WTC11 (cell line): ENCODE results near the gene ANG. TPM values are rescaled to one million over a fixed set of nuclear protein-coding genes. Genes with fewer than 3 reads are reported as not detected.

Source experiments
- ATAC-seq: fragments of 200-7000 bp; cut with Tn5 transposase; 2 replicates; pipeline ENCODE4 v1.10.0; 2021; ENCODE audit warnings: mild to moderate bottlenecking, moderate library complexity
- CTCF ChIA-PET: fragments of 300-600 bp; sonication (Branson Sonifier 250); formaldehyde crosslinking; loops from one replicate; lab custom pipeline; 2021; ENCODE audit warnings: antibody characterized with exemption; lab: Charles Lee
- POLR2A ChIA-PET: fragments of 350-600 bp; sonication (Branson Sonifier 250); formaldehyde crosslinking; loops from one replicate; lab custom pipeline; 2021; ENCODE audit warnings: antibody characterized with exemption; lab: Charles Lee
- DNase-seq: peaks from one replicate; pipeline ENCODE4 v3.0.0; 2021; ENCODE audit warnings: low spot score
- H3K27ac Mint-ChIP-seq: 2 replicates; pipeline ENCODE4 v1.8.0; 2021; ENCODE audit warnings: mixed read lengths
- H3K27me3 Mint-ChIP-seq: 2 replicates; pipeline ENCODE4 v1.8.0; 2021; ENCODE audit warnings: low read depth, mild to moderate bottlenecking, moderate library complexity, mixed read lengths
- H3K36me3 Mint-ChIP-seq: 2 replicates; pipeline ENCODE4 v1.8.0; 2021; ENCODE audit warnings: mixed read lengths
- H3K4me1 Mint-ChIP-seq: 2 replicates; pipeline ENCODE4 v1.8.0; 2022; ENCODE audit warnings: mixed read lengths
- H3K4me3 Mint-ChIP-seq: 2 replicates; pipeline ENCODE4 v1.8.0; 2021; ENCODE audit warnings: mild to moderate bottlenecking, moderate library complexity, mixed read lengths
- H3K9me3 Mint-ChIP-seq: 2 replicates; pipeline ENCODE4 v1.8.0; 2021; ENCODE audit warnings: mixed read lengths
- ATF2 ChIP-seq: sonication (generic); formaldehyde crosslinking; IDR thresholded peaks from 2 replicates; pipeline ENCODE4 v1.8.1; 2022; ENCODE audit warnings: low read depth, missing genetic modification reagents, borderline replicate concordance
- ATF3 ChIP-seq: sonication (generic); formaldehyde crosslinking; conservative IDR thresholded peaks from 2 replicates; pipeline ENCODE4 v1.8.1; 2022; ENCODE audit warnings: mild to moderate bottlenecking, missing genetic modification reagents
- CREB1 ChIP-seq: sonication (generic); formaldehyde crosslinking; IDR thresholded peaks from 2 replicates; pipeline ENCODE4 v1.8.0; 2023; ENCODE audit warnings: mild to moderate bottlenecking, missing genetic modification reagents
- E2F1 ChIP-seq: sonication (generic); formaldehyde crosslinking; IDR thresholded peaks from 2 replicates; pipeline ENCODE4 v1.8.0; 2022; ENCODE audit warnings: mild to moderate bottlenecking, missing genetic modification reagents
- E2F4 ChIP-seq: sonication (generic); formaldehyde crosslinking; IDR thresholded peaks from 2 replicates; pipeline ENCODE4 v1.8.1; 2022; ENCODE audit warnings: low read depth, mild to moderate bottlenecking, moderate library complexity, missing genetic modification reagents, borderline replicate concordance
- FOXP1 ChIP-seq: sonication (generic); formaldehyde crosslinking; IDR thresholded peaks from 2 replicates; pipeline ENCODE4 v1.8.0; 2022; ENCODE audit warnings: missing genetic modification reagents, mild to moderate bottlenecking, moderate library complexity, borderline replicate concordance
- FOXP4 ChIP-seq: sonication (generic); formaldehyde crosslinking; IDR thresholded peaks from 2 replicates; pipeline ENCODE4 v1.8.0; 2022; ENCODE audit warnings: mild to moderate bottlenecking, missing genetic modification reagents
- HMGXB4 ChIP-seq: sonication (generic); formaldehyde crosslinking; IDR thresholded peaks from 2 replicates; pipeline ENCODE4 v1.8.1; 2023; ENCODE audit warnings: mild to moderate bottlenecking, moderate library complexity, missing genetic modification reagents
- MXD4 ChIP-seq: fragments of 250-450 bp; sonication (Bioruptor Pico); IDR thresholded peaks from 2 replicates; pipeline ENCODE4 v1.8.0; 2021; ENCODE audit warnings: mild to moderate bottlenecking, moderate library complexity, borderline replicate concordance
- NR1H2 ChIP-seq: sonication (generic); formaldehyde crosslinking; IDR thresholded peaks from 2 replicates; pipeline ENCODE4 v1.9.0; 2021; ENCODE audit warnings: mild to moderate bottlenecking, moderate library complexity, missing genetic modification reagents
- RORB ChIP-seq: fragments of 250-450 bp; sonication (Bioruptor Pico); IDR thresholded peaks from 2 replicates; pipeline ENCODE4 v1.9.0; 2021; ENCODE audit warnings: mild to moderate bottlenecking
- USF1 ChIP-seq: sonication (generic); formaldehyde crosslinking; IDR thresholded peaks from 2 replicates; pipeline ENCODE4 v1.8.0; 2022; ENCODE audit warnings: mild to moderate bottlenecking, missing genetic modification reagents
- ZNF219 ChIP-seq: sonication (generic); formaldehyde crosslinking; IDR thresholded peaks from 2 replicates; pipeline ENCODE4 v1.8.0; 2023; ENCODE audit warnings: missing genetic modification reagents, mild to moderate bottlenecking, borderline replicate concordance
- ZNF263 ChIP-seq: sonication (generic); formaldehyde crosslinking; IDR thresholded peaks from 2 replicates; pipeline ENCODE4 v1.8.1; 2022; ENCODE audit warnings: low read depth, mild to moderate bottlenecking, moderate library complexity, missing genetic modification reagents
- total RNA-seq: library from RNA; stranded (reverse); gene quantifications from 3 replicates; pipeline ENCODE4 v1.2.3, GENCODE V29; 2021

Gene ANG
- total RNA-seq, 1 experiment from 2014 or later, result 4.8 TPM

- no peak for TF ChIP-seq FOXP4 (CRISPR knock-in tag)
- TF ChIP-seq FOXP1 (CRISPR knock-in tag), result no peak
- no peak for TF ChIP-seq ATF2 (CRISPR knock-in tag)
- TF ChIP-seq CREB1 (CRISPR knock-in tag), result no peak
- TF ChIP-seq, all 79 proteins: peak for 0
Measured at GRCh38 chr14:20732477-20732876, 43.9 kb downstream of the ANG start (continued).

GRCh38 chr14:20732979-20733635 lies 44.5 kb downstream of the ANG start:
- Mint-ChIP-seq H3K4me3 (no peak overlapping the region), H3K27ac (no peak overlapping the region), H3K27me3 (no peaks in the 10 kb centered on the region; the same call in 1 of the 2 replicates), H3K36me3 (no peaks in the 10 kb centered on the region), H3K9me3 (no peaks in the 10 kb centered on the region), H3K4me1 (peaks cover 16% of the 10 kb centered on the region)
- CTCF ChIA-PET, result interaction anchor here (0.7 to 1.5 kb wide), 6 partner anchors 10 to 140 kb away, joined by 3 to 10 read pairs (median 4); partner anchors contain the start of gene EDDM3A
- POLR2A ChIA-PET, result interaction anchor here (0.9 kb wide), 1 partner anchor 26 kb away, joined by 3 read pairs; no protein-coding TSS in a partner anchor
- ATAC-seq, result peak; percentile 26; the same call in 1 of the 2 replicates
- no peak for DNase-seq
- TF ChIP-seq E2F4 (CRISPR knock-in tag), result no peak
- no peak for TF ChIP-seq ZNF219
- TF ChIP-seq RORB (CRISPR knock-in tag), result no peak
- TF ChIP-seq ATF3 (CRISPR knock-in tag), result no peak
- TF ChIP-seq HMGXB4 (CRISPR knock-in tag), result no peak
- no peak for TF ChIP-seq NR1H2 (CRISPR knock-in tag)
- TF ChIP-seq E2F1 (CRISPR knock-in tag), result no peak
- TF ChIP-seq USF1 (CRISPR knock-in tag), result no peak
- no peak for TF ChIP-seq ZNF263
- TF ChIP-seq MXD4 (CRISPR knock-in tag), result no peak
